Ureter (tissue), 1 donor: ENCODE results near the gene VCX2. TPM values are rescaled to one million over a fixed set of nuclear protein-coding genes. Genes with fewer than 3 reads are reported as not detected.
"Not testable (repeated sequence)": the region's sequence is repeated elsewhere in the genome, so short reads cannot be mapped to it uniquely, and the experiment has no call there.

Source experiments
- DNase-seq: peaks from one replicate; pipeline ENCODE4 v3.0.0-alpha.2; 2020; ENCODE audit warnings: low spot score
- total RNA-seq: library from RNA; stranded (reverse); gene quantifications from one replicate; pipeline ENCODE4 v1.2.4, GENCODE V29; 2023
- donor health status: DM: yes; HTN: yes; CAD: no.

Gene VCX2
- total RNA-seq: not detected

GRCh38 chrX:8171169-8171568 is at the start of gene VCX2:
VCX2 (minus strand) TSS chrX:8171267; CDS start chrX:8170643, 624 bp downstream.
- DNase-seq: not testable (repeated sequence)

- DNase-seq: no peak
Observed at GRCh38 chrX:8204943-8205342, 33.9 kb upstream of the VCX2 start.

- DNase-seq: no peak
Observed at GRCh38 chrX:8204169-8204935, 33.3 kb upstream of the VCX2 start.

GRCh38 chrX:8201896-8202331 is 30.8 kb upstream of the VCX2 start:
- DNase-seq: no peak

- no peak for DNase-seq
Observed at GRCh38 chrX:8196776-8197175, 25.7 kb upstream of the VCX2 start.

- no peak for DNase-seq
Observed at GRCh38 chrX:8194216-8194615, 23.1 kb upstream of the VCX2 start.

GRCh38 chrX:8192276-8192675 is 21.2 kb upstream of the VCX2 start:
- no peak for DNase-seq

- DNase-seq: peak; percentile 69
Observed at GRCh38 chrX:8191022-8191421, 20.0 kb upstream of the VCX2 start.

GRCh38 chrX:8190341-8190830 is 19.3 kb upstream of the VCX2 start:
- no peak for DNase-seq

- DNase-seq: no peak
Observed at GRCh38 chrX:8189096-8189830, 18.2 kb upstream of the VCX2 start.

- no peak for DNase-seq
Observed at GRCh38 chrX:8183346-8183745, 12.3 kb upstream of the VCX2 start.

- DNase-seq: no peak
Observed at GRCh38 chrX:8179656-8180055, 8.6 kb upstream of the VCX2 start.

GRCh38 chrX:8154011-8154410 is 17.1 kb downstream of the VCX2 start:
- DNase-seq: not testable (repeated sequence)

GRCh38 chrX:8147226-8147625 is 23.8 kb downstream of the VCX2 start:
- DNase-seq: no peak

GRCh38 chrX:8144925-8145324 is 26.1 kb downstream of the VCX2 start:
- no peak for DNase-seq

- no peak for DNase-seq
Observed at GRCh38 chrX:8141896-8142295, 29.2 kb downstream of the VCX2 start.

GRCh38 chrX:8140986-8141744 is 29.9 kb downstream of the VCX2 start:
- DNase-seq: no peak

GRCh38 chrX:8139716-8140115 is 31.4 kb downstream of the VCX2 start:
- no peak for DNase-seq

GRCh38 chrX:8138252-8138651 is 32.8 kb downstream of the VCX2 start:
- no peak for DNase-seq

GRCh38 chrX:8126648-8127047 is 44.4 kb downstream of the VCX2 start:
- no peak for DNase-seq

- no peak for DNase-seq
Observed at GRCh38 chrX:8126092-8126491, 45.0 kb downstream of the VCX2 start.

- DNase-seq: no peak
Observed at GRCh38 chrX:8125566-8125965, 45.5 kb downstream of the VCX2 start.
